GM23248 (cell line): ENCODE data around the gene NUCB1. TPM values are rescaled to one million over a fixed set of nuclear protein-coding genes. Genes with fewer than 3 reads are reported as not detected.
A peak's percentile ranks its signal among the peaks of the same experiment; 100 is the strongest.
"Not testable (repeated sequence)": the region's sequence is repeated elsewhere in the genome, so short reads cannot be mapped to it uniquely, and the experiment has no call there.

Experiments used
- DNase-seq: peaks from one replicate; pipeline ENCODE4 v3.0.0-alpha.2; 2015
- H2AFZ ChIP-seq: fragments of 200-600 bp; sonication (generic); 2 replicates; pipeline ENCODE4 v1.6.1; 2016; ENCODE audit warnings: antibody characterized with exemption
- H3F3A ChIP-seq: fragments of 200-600 bp; sonication (generic); 2 replicates; pipeline ENCODE4 v1.6.1; 2016; ENCODE audit warnings: mild to moderate bottlenecking, antibody characterized with exemption, mixed run types; ENCODE audit not compliant: insufficient read depth
- H3K27ac ChIP-seq: fragments of 200-600 bp; sonication (generic); 2 replicates; pipeline ENCODE4 v1.5.1; 2016; ENCODE audit warnings: mild to moderate bottlenecking
- H3K27me3 ChIP-seq: fragments of 200-600 bp; sonication (generic); replicated peaks from 2 replicates; pipeline ENCODE4 v1.6.1; 2016; ENCODE audit warnings: mild to moderate bottlenecking; ENCODE audit not compliant: insufficient read depth
- H3K36me3 ChIP-seq: fragments of 200-600 bp; sonication (generic); 2 replicates; pipeline ENCODE4 v1.6.1; 2016; ENCODE audit warnings: low read depth, mild to moderate bottlenecking
- H3K4me1 ChIP-seq: fragments of 200-600 bp; sonication (generic); 2 replicates; pipeline ENCODE4 v1.6.1; 2016; ENCODE audit warnings: mild to moderate bottlenecking; ENCODE audit not compliant: insufficient read depth
- H3K4me2 ChIP-seq: fragments of 200-600 bp; sonication (generic); one replicate; pipeline ENCODE4 v1.6.1; 2016; ENCODE audit warnings: mild to moderate bottlenecking; ENCODE audit not compliant: unreplicated experiment
- H3K4me3 ChIP-seq: fragments of 200-600 bp; sonication (generic); 2 replicates; pipeline ENCODE4 v1.5.1; 2016; ENCODE audit warnings: mild to moderate bottlenecking
- H3K79me2 ChIP-seq: fragments of 200-600 bp; sonication (generic); 2 replicates; pipeline ENCODE4 v1.6.1; 2016; ENCODE audit warnings: mild to moderate bottlenecking; ENCODE audit not compliant: insufficient read depth
- H3K9ac ChIP-seq: fragments of 200-600 bp; sonication (generic); 2 replicates; pipeline ENCODE4 v1.6.1; 2016; ENCODE audit warnings: mild to moderate bottlenecking
- H3K9me2 ChIP-seq: fragments of 200-600 bp; sonication (generic); 2 replicates; pipeline ENCODE4 v1.6.1; 2016; ENCODE audit warnings: mixed run types, mild to moderate bottlenecking, moderate library complexity; ENCODE audit not compliant: insufficient read depth
- H3K9me3 ChIP-seq: fragments of 200-600 bp; sonication (generic); one replicate; pipeline ENCODE4 v1.6.1; 2017; ENCODE audit warnings: low read depth
- H4K20me1 ChIP-seq: fragments of 200-600 bp; sonication (generic); 2 replicates; pipeline ENCODE4 v1.6.0; 2016; ENCODE audit not compliant: insufficient read depth
- EZH2 ChIP-seq: fragments of 200-600 bp; sonication (generic); IDR thresholded peaks from 2 replicates; pipeline ENCODE4 v1.6.1; 2018; ENCODE audit warnings: antibody characterized with exemption, mild to moderate bottlenecking; ENCODE audit not compliant: insufficient read depth, poor library complexity, severe bottlenecking
- EZH2phosphoT487 ChIP-seq: fragments of 200-600 bp; sonication (generic); IDR thresholded peaks from 2 replicates; pipeline ENCODE4 v1.6.1; 2018; ENCODE audit warnings: antibody characterized with exemption, moderate library complexity, mild to moderate bottlenecking, low read depth; ENCODE audit not compliant: insufficient read depth
- whole genome bisulfite sequencing, 2 experiments: methylation state at CpG; one replicate each; pipeline ENCODE4 v1.1.6; 2015 to 2017; ENCODE audit warnings: low lambda C conversion rate in 2 of 2, low coverage in 1 of 2; ENCODE audit errors: missing lambda C conversion rate in 2 of 2; 5-methylcytosine and 5-hydroxymethylcytosine counted together
- in situ Hi-C: fragments of 300-500 bp; cut with MboI; formaldehyde crosslinking; loops from 2 replicates; pipeline ENCODE4 v1.15.0; 2020
- polyA plus RNA-seq: library from polyadenylated mRNA; unstranded; fragments of >200 nt; fragmentation: Nextera tagmentation; extraction: Ambion mirVana; gene quantifications from 2 replicates; pipeline ENCODE4 v1.2.1, GENCODE V29; 2016
- total RNA-seq: library from RNA; depleted of rRNA; stranded (reverse); fragments of >200 nt; shearing (Covaris generic); gene quantifications from 2 replicates; pipeline ENCODE4 v1.2.3, GENCODE V29; 2014

The NUCB1 gene
- total and polyA plus RNA-seq, 2 experiments from 2014 or later, result 401 to 412 TPM

- DNase-seq, result peak; percentile 98
- WGBS, 2 experiments, result 1% methylated on average over 14 of the region's 14 CpGs
- in situ Hi-C loops, result no loop called here
- Histone ChIP-seq H3K4me2 (peak overlapping the region; percentile 96), H3K4me3 (peak overlapping the region; percentile 94), H3K27ac (peak overlapping the region; percentile 100), H3K27me3 (no peaks in the 10 kb centered on the region), H3K4me1 (peaks cover 19% of the 10 kb centered on the region), H3K9ac (peak overlapping the region; percentile 100), H3K79me2 (peaks cover 55% of the 10 kb centered on the region), H3F3A (peaks cover 43% of the 10 kb centered on the region), H3K9me3 (no peaks in the 10 kb centered on the region), H3K9me2 (no peaks in the 10 kb centered on the region), H2AFZ (no peak overlapping the region), H4K20me1 (peaks cover 5% of the 10 kb centered on the region; the same call in 1 of the 2 replicates), H3K36me3 (peaks cover 42% of the 10 kb centered on the region)
- TF ChIP-seq EZH2 (no peak), EZH2phosphoT487 (no peak)
Measured at GRCh38 chr19:48872884-48873475, 27.1 kb upstream of the NUCB1 start.

- peak overlapping the region; percentile 100 for H3K27ac ChIP-seq
- in situ Hi-C loops, result no loop called here
- no peaks in the 10 kb centered on the region for H3K9me3 ChIP-seq
- no peaks in the 10 kb centered on the region for H3K27me3 ChIP-seq
- H3K36me3 ChIP-seq, result peaks cover 42% of the 10 kb centered on the region
- DNase-seq, result peak; percentile 37
- no peak for TF ChIP-seq EZH2
- TF ChIP-seq EZH2phosphoT487, result no peak
- H3K9me2 ChIP-seq, result no peaks in the 10 kb centered on the region
- H4K20me1 ChIP-seq, result peaks cover 5% of the 10 kb centered on the region; the same call in 1 of the 2 replicates
- H2AFZ ChIP-seq, result no peak overlapping the region
- H3F3A ChIP-seq, result peaks cover 50% of the 10 kb centered on the region
- 1 to 2% methylated on average over 14 of the region's 14 CpGs for WGBS, 2 experiments
- peaks cover 55% of the 10 kb centered on the region for H3K79me2 ChIP-seq
- peak overlapping the region; percentile 100 for H3K9ac ChIP-seq
- H3K4me3 ChIP-seq, result peak overlapping the region; percentile 94
- H3K4me2 ChIP-seq, result peak overlapping the region; percentile 96
- peaks cover 16% of the 10 kb centered on the region for H3K4me1 ChIP-seq
Measured at GRCh38 chr19:48873476-48874302, 26.4 kb upstream of the NUCB1 start.

GRCh38 chr19:48874303-48875135 is 25.6 kb upstream of the NUCB1 start:
- in situ Hi-C loops, result no loop called here
- peaks cover 42% of the 10 kb centered on the region for H3K36me3 ChIP-seq

GRCh38 chr19:48876043-48876981 is 23.8 kb upstream of the NUCB1 start:
- Histone ChIP-seq H3K36me3 (peaks cover 42% of the 10 kb centered on the region), H3K9ac (peak overlapping the region; percentile 100), H3K79me2 (peaks cover 55% of the 10 kb centered on the region), H3K4me3 (peak overlapping the region; percentile 94), H3K4me2 (peak overlapping the region; percentile 92), H3K4me1 (peaks cover 14% of the 10 kb centered on the region), H3F3A (peaks cover 68% of the 10 kb centered on the region), H3K27ac (peak overlapping the region; percentile 100)
- H3K9me2 ChIP-seq, H2AFZ ChIP-seq, H3K9me3 ChIP-seq, H4K20me1 ChIP-seq, in situ Hi-C loops, H3K27me3 ChIP-seq: not testable (repeated sequence)
- peak; percentile 59 for DNase-seq
- 67 to 68% methylated on average over 30 of the region's 30 CpGs for WGBS, 2 experiments

More at GRCh38 chr19:48874303-48875135, 25.6 kb upstream of the NUCB1 start:
- peak; percentile 82 for DNase-seq
- peaks cover 55% of the 10 kb centered on the region for H3K79me2 ChIP-seq
- H3K27me3 ChIP-seq, result no peaks in the 10 kb centered on the region
- peaks cover 5% of the 10 kb centered on the region; the same call in 1 of the 2 replicates for H4K20me1 ChIP-seq
- peak overlapping the region; percentile 100 for H3K27ac ChIP-seq
- peaks cover 55% of the 10 kb centered on the region for H3F3A ChIP-seq
- peak overlapping the region; percentile 94 for H3K4me3 ChIP-seq
- H3K9me2 ChIP-seq, result no peaks in the 10 kb centered on the region
- no peak overlapping the region for H2AFZ ChIP-seq
- peaks cover 14% of the 10 kb centered on the region for H3K4me1 ChIP-seq
- no peak for TF ChIP-seq EZH2
- TF ChIP-seq EZH2phosphoT487, result no peak
- no peaks in the 10 kb centered on the region for H3K9me3 ChIP-seq
- H3K4me2 ChIP-seq, result peak overlapping the region; percentile 96
- 1 to 4% methylated on average over 17 of the region's 17 CpGs for WGBS, 2 experiments
- peak overlapping the region; percentile 100 for H3K9ac ChIP-seq
